ENCODE data around the gene SLC16A6.

SLC16A6 gene

GRCh38 chr17:68322630-68323029 lies 31.7 kb upstream of the SLC16A6 start:
- Histone ChIP-seq H3K27ac (no peak overlapping the region), H3K36me3 (no peaks in the 10 kb centered on the region), H3K9me3 (no peaks in the 10 kb centered on the region), H3K4me1 (no peaks in the 10 kb centered on the region), H3K4me3 (no peak overlapping the region), H3K27me3 (no peaks in the 10 kb centered on the region)
- TF ChIP-seq CTCF (IDR thresholded peaks at IDR 0.05): no peak
- intact Hi-C loops (cut with DNase I; ENCODE audit: low total_unique reads): no loop called here
- DNase-seq: no peak

GRCh38 chr17:68321556-68321954 lies 30.6 kb upstream of the SLC16A6 start:
- DNase-seq: no peak
- Histone ChIP-seq H3K4me3 (no peak overlapping the region), H3K4me1 (no peaks in the 10 kb centered on the region), H3K36me3 (no peaks in the 10 kb centered on the region), H3K27ac (no peak overlapping the region), H3K27me3 (no peaks in the 10 kb centered on the region), H3K9me3 (no peaks in the 10 kb centered on the region)
- TF ChIP-seq CTCF (IDR thresholded peaks at IDR 0.05): no peak
- intact Hi-C loops (cut with DNase I; ENCODE audit: low total_unique reads): no loop called here

GRCh38 chr17:68320943-68321555 lies 30.1 kb upstream of the SLC16A6 start:
- intact Hi-C loops (cut with DNase I; ENCODE audit: low total_unique reads): no loop called here
- Histone ChIP-seq H3K4me1 (no peaks in the 10 kb centered on the region), H3K9me3 (no peaks in the 10 kb centered on the region), H3K27me3 (no peaks in the 10 kb centered on the region), H3K36me3 (no peaks in the 10 kb centered on the region), H3K4me3 (no peak overlapping the region), H3K27ac (no peak overlapping the region)
- TF ChIP-seq CTCF (IDR thresholded peaks at IDR 0.05): no peak
- DNase-seq: no peak

GRCh38 chr17:68320311-68320865 lies 29.5 kb upstream of the SLC16A6 start:
- Histone ChIP-seq H3K27ac (no peak overlapping the region), H3K9me3 (no peaks in the 10 kb centered on the region), H3K4me3 (no peak overlapping the region), H3K27me3 (no peaks in the 10 kb centered on the region), H3K4me1 (no peaks in the 10 kb centered on the region), H3K36me3 (no peaks in the 10 kb centered on the region)
- DNase-seq: no peak
- no peak for TF ChIP-seq CTCF (IDR thresholded peaks at IDR 0.05)
- intact Hi-C loops (cut with DNase I; ENCODE audit: low total_unique reads): no loop called here

- no peak for DNase-seq
- H3K27me3 ChIP-seq: no peaks in the 10 kb centered on the region
- H3K9me3 ChIP-seq: no peaks in the 10 kb centered on the region
- intact Hi-C loops (cut with DNase I; ENCODE audit: low total_unique reads): no loop called here
- TF ChIP-seq CTCF (IDR thresholded peaks at IDR 0.05): no peak
- no peak overlapping the region for H3K4me3 ChIP-seq
- H3K36me3 ChIP-seq: no peaks in the 10 kb centered on the region
- H3K27ac ChIP-seq: no peak overlapping the region
- no peaks in the 10 kb centered on the region for H3K4me1 ChIP-seq
Measured at GRCh38 chr17:68319410-68320162, 28.7 kb upstream of the SLC16A6 start.

Measured in tibial artery (tissue), 4 donors.